GM19328 (cell line): ENCODE data around the gene SKIC2.
"Not testable (repeated sequence)": the region's sequence is repeated elsewhere in the genome, so short reads cannot be mapped to it uniquely, and the experiment has no call there.

Source experiments
- ATAC-seq: cut with Tn5 transposase; IDR thresholded peaks from one replicate; pipeline ENCODE4 v1.9.1; 2021; ENCODE audit warnings: mild to moderate bottlenecking, moderate library complexity; ENCODE audit not compliant: unreplicated experiment

Gene SKIC2

DNA sequence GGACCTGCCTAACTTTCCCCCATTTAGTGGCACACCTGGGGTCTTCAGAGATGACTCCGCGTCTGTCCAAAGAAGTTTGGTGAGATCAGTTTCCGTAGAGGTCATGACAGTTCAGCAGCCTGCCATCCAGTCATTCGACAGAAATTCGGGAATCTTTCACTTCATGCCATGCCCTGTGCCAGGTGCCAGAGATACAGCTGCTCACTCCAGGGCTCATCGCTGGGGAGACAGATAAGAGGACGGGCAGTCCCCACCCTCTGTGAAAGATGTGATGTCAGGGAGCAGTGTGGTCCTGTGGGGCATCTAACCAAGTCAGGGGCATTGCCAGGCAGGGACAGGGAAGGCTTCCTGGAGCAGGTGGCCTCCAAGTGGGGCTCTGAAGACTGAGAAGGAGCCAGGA is 44.3 kb downstream of the SKIC2 start:
- not testable (repeated sequence) for ATAC-seq

DNA sequence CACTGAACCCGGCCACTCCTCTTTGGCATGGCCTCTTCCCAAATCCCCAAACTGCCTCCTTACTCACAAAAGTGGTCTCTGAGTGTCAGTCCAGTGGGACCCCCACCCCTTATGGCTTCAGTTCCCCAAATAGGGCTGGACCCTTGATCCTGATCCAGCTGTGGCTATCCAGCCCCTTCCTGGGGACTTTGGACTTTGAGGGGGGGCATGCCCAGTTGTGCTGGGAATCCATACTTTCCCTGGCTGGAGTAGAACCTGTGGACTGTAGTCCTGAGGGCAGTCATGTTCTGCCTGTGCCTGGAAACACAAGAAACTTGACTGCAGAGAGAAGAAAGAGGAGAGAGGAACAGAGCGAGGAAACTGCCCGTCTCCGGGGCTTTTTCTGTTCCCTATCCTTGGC is 45.4 kb downstream of the SKIC2 start:
- not testable (repeated sequence) for ATAC-seq

DNA sequence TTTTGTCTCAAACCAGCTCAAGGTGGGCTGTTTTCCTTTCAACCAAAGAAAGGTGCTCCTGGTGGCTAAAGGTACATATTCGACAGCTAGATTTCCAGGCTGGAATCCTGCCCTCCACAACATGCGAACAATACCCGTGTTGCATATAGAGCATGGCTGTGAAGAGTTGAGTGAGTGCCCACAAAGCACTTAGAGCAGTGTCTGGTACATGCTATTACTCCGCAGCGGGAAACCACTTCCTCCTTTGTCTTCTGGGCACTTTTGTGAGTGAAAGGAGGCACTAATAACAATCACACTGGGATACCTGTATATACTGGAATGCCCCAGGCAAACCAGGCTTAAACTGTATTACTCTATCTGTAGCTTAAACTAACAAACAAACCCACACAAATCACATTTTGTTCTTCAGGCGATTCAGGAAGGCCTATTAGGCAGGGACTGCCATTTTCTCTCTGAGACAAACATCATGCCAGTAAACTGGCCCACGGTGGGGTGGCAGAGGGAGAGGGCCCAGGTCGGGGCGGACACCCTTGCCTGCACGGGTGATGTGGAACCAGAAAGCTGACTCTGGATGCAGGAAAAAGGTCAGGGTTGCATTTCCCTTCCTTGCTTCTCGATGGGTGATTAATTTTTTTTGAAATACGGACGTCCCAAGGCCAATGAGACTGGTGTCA is 46.0 kb downstream of the SKIC2 start:
- ATAC-seq = not testable (repeated sequence)

DNA sequence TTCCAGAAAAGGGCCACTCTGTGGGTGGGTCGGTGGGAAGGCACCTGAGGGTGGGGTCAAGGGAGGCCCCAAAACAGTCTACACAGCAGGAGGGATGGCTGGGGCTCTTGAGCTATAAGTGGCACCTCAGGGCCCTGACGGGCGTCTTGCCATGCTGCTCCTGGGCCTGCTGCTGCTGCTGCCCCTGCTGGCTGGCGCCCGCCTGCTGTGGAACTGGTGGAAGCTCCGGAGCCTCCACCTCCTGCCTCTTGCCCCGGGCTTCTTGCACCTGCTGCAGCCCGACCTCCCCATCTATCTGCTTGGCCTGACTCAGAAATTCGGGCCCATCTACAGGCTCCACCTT is 46.5 kb downstream of the SKIC2 start:
- not testable (repeated sequence) for ATAC-seq

DNA sequence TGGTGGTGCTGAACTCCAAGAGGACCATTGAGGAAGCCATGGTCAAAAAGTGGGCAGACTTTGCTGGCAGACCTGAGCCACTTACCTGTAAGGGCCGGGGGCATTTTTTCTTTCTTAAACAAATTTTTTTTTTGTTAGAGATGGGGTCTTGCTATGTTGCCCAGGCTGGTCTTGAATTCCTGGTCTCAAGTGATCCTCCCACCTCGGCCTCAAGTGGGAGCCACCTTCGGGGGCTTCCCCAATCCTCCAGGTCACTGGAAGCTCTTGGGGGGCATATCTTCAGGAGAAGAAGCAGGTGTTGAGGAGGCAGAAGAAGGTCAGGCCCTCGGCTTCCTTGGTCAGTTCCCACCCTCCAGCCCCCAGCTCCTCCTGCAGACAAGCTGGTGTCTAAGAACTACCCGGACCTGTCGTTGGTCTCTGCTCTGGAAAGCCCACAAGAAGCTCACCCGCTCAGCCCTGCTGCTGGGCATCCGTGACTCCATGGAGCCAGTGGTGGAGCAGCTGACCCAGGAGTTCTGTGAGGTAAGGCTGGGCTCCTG is 47.1 kb downstream of the SKIC2 start:
- ATAC-seq = not testable (repeated sequence)

DNA sequence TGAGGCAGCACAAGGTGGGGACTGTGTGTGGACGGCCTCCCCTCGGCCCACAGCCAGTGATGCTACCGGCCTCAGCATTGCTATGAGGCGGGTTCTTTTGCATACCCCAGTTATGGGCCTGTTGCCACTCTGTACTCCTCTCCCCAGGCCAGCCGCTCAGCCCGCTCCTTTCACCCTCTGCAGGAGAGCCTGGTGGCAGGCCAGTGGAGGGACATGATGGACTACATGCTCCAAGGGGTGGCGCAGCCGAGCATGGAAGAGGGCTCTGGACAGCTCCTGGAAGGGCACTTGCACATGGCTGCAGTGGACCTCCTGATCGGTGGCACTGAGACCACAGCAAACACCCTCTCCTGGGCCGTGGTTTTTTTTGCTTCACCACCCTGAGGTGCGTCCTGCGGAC is 48.1 kb downstream of the SKIC2 start:
- not testable (repeated sequence) for ATAC-seq

DNA sequence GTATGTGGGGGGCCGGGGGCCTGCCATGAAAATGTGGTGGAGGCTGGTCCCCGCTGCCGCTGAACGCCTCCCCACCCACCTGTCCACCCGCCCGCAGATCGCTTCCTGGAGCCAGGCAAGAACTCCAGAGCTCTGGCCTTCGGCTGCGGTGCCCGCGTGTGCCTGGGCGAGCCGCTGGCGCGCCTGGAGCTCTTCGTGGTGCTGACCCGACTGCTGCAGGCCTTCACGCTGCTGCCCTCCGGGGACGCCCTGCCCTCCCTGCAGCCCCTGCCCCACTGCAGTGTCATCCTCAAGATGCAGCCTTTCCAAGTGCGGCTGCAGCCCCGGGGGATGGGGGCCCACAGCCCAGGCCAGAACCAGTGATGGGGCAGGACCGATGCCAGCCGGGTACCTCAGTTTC is 49.1 kb downstream of the SKIC2 start:
- ATAC-seq = not testable (repeated sequence)

DNA sequence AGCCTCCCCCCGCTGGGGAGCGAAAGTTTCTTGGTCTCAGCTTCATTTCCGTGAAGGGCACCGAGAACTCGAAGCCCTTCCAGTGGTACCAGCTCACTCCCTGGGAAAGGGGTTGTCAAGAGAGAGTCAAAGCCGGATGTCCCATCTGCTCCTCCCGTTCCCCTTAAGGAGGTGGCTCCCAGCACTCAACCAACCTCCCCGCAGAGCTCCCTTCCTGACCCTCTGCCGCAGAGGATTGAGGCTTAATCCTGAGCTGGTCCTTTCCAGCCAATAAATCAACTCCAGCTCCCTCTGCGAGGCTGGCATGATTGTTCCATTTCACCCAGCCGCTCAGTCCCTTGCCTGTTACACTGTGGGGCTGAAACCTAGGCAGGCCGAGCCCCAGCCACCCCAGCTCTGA is 49.6 kb downstream of the SKIC2 start:
- not testable (repeated sequence) for ATAC-seq

DNA sequence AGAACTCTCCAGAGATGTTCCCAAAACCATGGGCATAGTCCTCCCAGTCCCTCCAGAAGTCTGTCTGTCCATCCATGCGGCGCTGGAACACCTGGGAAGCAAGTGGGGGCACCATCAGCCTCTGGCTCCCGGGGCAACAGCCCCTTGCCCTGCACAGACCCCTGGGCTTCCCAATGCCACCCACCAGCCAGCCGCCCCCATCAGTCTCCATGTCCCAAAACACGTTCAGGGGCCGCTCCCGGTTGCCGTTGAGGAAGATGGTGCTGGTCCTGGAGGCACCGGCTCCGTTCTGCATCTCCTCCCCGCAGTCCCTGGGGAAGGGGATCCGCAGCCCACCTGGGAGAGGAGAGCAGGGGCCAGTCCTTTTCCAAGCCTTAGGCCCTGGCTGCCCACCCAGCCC is 50.6 kb downstream of the SKIC2 start:
- ATAC-seq = not testable (repeated sequence)

DNA sequence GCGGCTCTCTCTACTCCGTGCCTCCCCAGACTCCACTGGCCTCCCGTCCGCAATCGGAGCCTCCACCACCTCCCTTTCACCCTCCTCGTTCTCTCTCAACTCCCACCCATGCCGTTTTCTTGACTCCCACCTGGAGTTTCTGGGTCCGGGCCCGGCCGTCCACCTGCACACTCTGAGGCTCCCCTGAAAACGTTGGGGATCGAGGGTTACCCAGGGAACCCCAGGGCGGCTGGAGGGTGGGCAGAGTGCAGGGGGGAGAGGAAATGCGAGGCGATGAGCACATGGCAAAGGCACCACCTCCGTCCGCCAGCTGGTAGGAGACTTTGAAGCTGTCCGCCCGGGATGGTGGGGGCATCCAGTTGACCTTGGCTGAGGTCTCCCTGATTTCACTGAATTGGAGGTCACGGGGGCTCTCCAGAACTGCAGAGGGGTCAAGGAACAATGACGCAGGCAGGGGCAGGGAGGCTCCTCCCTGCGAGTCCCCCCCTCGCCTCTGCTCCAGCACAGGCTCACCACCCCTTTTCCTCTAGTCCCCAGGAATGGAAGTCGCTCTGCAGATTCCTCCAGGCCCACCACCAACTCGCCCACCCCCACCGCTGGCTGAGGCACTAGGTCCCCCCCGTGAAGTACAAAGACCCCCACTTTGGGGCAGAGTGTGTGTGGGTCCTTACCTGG is 52.0 kb downstream of the SKIC2 start:
- not testable (repeated sequence) for ATAC-seq

DNA sequence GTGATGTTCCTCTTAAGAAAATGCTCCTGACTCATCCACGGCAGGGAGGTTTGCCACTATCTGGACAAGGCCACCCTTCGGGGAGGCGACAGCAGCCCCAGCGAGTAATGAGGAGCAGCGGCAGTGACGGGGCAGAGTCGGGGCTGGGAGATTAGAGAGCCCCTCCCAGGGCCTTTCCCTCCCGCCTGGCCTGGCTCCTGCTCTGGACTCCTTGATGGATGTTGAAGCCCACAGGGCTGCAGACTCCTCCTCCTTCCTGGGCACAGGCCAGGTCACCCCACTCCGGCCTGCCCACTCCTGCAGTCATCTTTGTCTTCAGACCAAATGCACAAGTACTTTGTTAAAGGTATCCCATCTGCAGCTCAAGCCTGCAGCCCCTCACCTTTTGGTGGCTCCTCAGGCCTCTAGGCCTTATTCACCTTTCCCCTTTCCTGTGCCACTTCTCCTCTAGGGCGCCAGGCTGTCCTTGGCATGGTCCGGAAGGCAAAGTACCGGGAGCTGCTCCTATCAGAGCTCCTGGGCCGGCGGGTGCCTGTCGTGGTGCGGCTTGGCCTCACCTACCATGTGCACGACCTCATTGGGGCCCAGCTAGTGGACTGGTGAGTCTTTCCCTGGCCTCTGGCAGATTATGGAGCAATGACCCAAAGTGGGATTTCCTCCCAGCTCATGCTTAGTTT is 54.1 kb downstream of the SKIC2 start:
- ATAC-seq = not testable (repeated sequence)

DNA sequence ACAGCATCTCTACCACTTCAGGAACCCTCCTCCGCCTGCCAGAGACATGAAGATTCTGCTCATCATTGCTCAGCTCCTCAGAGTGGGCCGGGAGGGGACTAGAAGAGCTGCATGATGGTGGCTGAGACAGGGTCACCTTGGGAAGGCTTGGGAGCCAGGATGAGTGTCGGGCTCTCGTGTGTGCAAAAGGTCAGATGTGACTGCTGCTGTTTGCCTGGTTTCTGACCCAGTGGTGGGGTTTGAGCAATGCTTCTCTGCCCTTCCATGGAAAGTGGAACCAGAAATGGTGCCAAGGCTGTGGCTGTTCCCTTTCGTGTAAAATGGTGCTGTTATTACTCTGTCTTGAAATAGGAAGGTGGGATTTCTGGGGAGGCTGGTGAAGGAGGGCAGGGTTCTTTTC is 54.8 kb downstream of the SKIC2 start:
- not testable (repeated sequence) for ATAC-seq

DNA sequence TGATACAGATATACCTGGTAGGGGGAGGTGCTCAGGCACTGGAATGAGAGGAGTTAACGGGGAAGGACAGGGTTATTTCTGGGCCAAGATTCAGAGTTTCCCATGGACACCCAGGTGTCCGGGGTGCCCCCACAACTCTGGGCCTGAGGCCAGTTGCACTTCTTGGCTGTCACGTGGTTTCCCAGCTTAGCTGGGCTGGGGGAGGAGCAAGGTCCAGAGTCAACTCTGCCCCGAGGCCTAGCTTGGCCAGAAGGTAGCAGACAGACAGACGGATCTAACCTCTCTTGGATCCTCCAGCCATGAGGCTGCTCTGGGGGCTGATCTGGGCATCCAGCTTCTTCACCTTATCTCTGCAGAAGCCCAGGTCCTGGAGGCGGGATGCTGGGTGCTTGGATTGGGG is 55.6 kb downstream of the SKIC2 start, which contains the start of gene C4B:
C4B (plus strand) TSS at position 249 of the 400 bp plus-strand sequence; CDS start at position 300, 51 bp downstream.
- ATAC-seq = not testable (repeated sequence)
